IMR-90 (cell line): Measurements from ENCODE around the gene BCKDK. TPM values are rescaled to one million over a fixed set of nuclear protein-coding genes. Genes with fewer than 3 reads are reported as not detected.

Experiments
- ATAC-seq: fragments of 200-7000 bp; cut with Tn5 transposase; 2 replicates; pipeline ENCODE4 v1.9.1; 2020; ENCODE audit warnings: low read depth, mild to moderate bottlenecking, moderate library complexity
- BruUV-seq: library from RNA; stranded (reverse); fragments of 400-500 nt; replicated peaks from 2 replicates; lab custom pipeline; 2021; lab: Mats Ljungman, UMichigan
- CTCF ChIA-PET: fragments of 300-600 bp; formaldehyde crosslinking; extraction: SDS; loops from one replicate; lab custom pipeline; 2021; ENCODE audit warnings: antibody characterized with exemption; lab: Yijun Ruan, JAX
- POLR2A ChIA-PET: fragments of 300-600 bp; sonication (Branson Sonifier 250); formaldehyde crosslinking; loops from one replicate; lab custom pipeline; 2022; ENCODE audit warnings: antibody characterized with exemption; ENCODE audit not compliant: unreplicated experiment; lab: Charles Lee
- DNase-seq: peaks from one replicate; pipeline ENCODE4 v3.0.0; 2013
- H2AFZ ChIP-seq: replicated peaks from 2 replicates; pipeline ENCODE3; 2013; ENCODE audit warnings: low read length, mild to moderate bottlenecking; ENCODE audit not compliant: poor library complexity
- H2AK5ac ChIP-seq: 2 replicates; pipeline ENCODE4 v1.6.1; 2013; ENCODE audit warnings: low read depth, low read length, inconsistent platforms
- H2AK9ac ChIP-seq: replicated peaks from 2 replicates; pipeline ENCODE3; 2013; ENCODE audit warnings: mild to moderate bottlenecking, low read depth, low read length, moderate library complexity; ENCODE audit not compliant: poor library complexity
- H2BK120ac ChIP-seq: 2 replicates; pipeline ENCODE4 v1.6.1; 2013; ENCODE audit warnings: low read depth, low read length, inconsistent platforms
- H2BK15ac ChIP-seq: 3 replicates; pipeline ENCODE4 v1.6.1; 2013; ENCODE audit warnings: low read depth, low read length, inconsistent platforms
- H2BK20ac ChIP-seq: 2 replicates; pipeline ENCODE4 v1.6.1; 2013; ENCODE audit warnings: low read depth, mild to moderate bottlenecking, inconsistent platforms, low read length, moderate library complexity
- H2BK5ac ChIP-seq: 2 replicates; pipeline ENCODE4 v1.6.1; 2013; ENCODE audit warnings: mild to moderate bottlenecking, low read depth, low read length, inconsistent platforms; ENCODE audit not compliant: poor library complexity, severe bottlenecking
- H3K14ac ChIP-seq: replicated peaks from 2 replicates; pipeline ENCODE4 v1.6.1; 2013; ENCODE audit warnings: low read depth, low read length, inconsistent platforms
- H3K18ac ChIP-seq: 2 replicates; pipeline ENCODE4 v1.6.1; 2013; ENCODE audit warnings: low read depth, low read length, control low read depth
- H3K23ac ChIP-seq: 2 replicates; pipeline ENCODE4 v1.6.1; 2013; ENCODE audit warnings: low read depth, low read length, inconsistent platforms
- H3K27ac ChIP-seq: 2 replicates; pipeline ENCODE4 v1.5.1; 2013; ENCODE audit warnings: mild to moderate bottlenecking, control low read depth, low read length; ENCODE audit not compliant: insufficient read depth
- H3K27me3 ChIP-seq: 2 replicates; pipeline ENCODE4 v1.6.1; 2013; ENCODE audit warnings: low read length; ENCODE audit not compliant: control insufficient read depth, insufficient read depth
- H3K36me3 ChIP-seq: 2 replicates; pipeline ENCODE4 v1.6.1; 2013; ENCODE audit warnings: low read length, mixed read lengths; ENCODE audit not compliant: control insufficient read depth, insufficient read depth
- H3K4ac ChIP-seq: 2 replicates; pipeline ENCODE4 v1.6.1; 2013; ENCODE audit warnings: low read depth, low read length, inconsistent platforms
- H3K4me1 ChIP-seq: 2 replicates; pipeline ENCODE4 v1.6.1; 2013; ENCODE audit warnings: low read length, mixed read lengths; ENCODE audit not compliant: control insufficient read depth, insufficient read depth
- H3K4me2 ChIP-seq: 2 replicates; pipeline ENCODE4 v1.6.1; 2013; ENCODE audit warnings: low read depth, mild to moderate bottlenecking, control low read depth, low read length, moderate library complexity
- H3K4me3 ChIP-seq: 2 replicates; pipeline ENCODE4 v1.5.1; 2013; ENCODE audit warnings: low read depth, mild to moderate bottlenecking, control low read depth, low read length, moderate library complexity; ENCODE audit not compliant: insufficient read depth
- H3K56ac ChIP-seq: 2 replicates; pipeline ENCODE4 v1.6.1; 2013; ENCODE audit warnings: low read length, inconsistent platforms; ENCODE audit not compliant: insufficient read depth; ENCODE audit errors: extremely low read depth
- H3K79me1 ChIP-seq, 2 experiments: 2 replicates each; pipeline ENCODE4 v1.6.1; 2013; ENCODE audit warnings: low read length in 2 of 2, inconsistent platforms in 1 of 2, low read depth in 1 of 2
- H3K9ac ChIP-seq: 2 replicates; pipeline ENCODE4 v1.6.1; 2013; ENCODE audit warnings: low read depth, low read length, control low read depth
- H3K9me1 ChIP-seq: 2 replicates; pipeline ENCODE4 v1.6.1; 2013; ENCODE audit warnings: low read length, inconsistent platforms; ENCODE audit not compliant: insufficient read depth
- H3K9me3 ChIP-seq: 2 replicates; pipeline ENCODE4 v1.6.1; 2013; ENCODE audit warnings: low read length; ENCODE audit not compliant: control insufficient read depth, insufficient read depth
- H4K20me1 ChIP-seq: 2 replicates; pipeline ENCODE4 v1.6.1; 2013; ENCODE audit warnings: low read length, inconsistent platforms; ENCODE audit not compliant: insufficient read depth
- H4K5ac ChIP-seq: 2 replicates; pipeline ENCODE4 v1.6.1; 2013; ENCODE audit warnings: mild to moderate bottlenecking, low read depth, low read length, control low read depth
- H4K8ac ChIP-seq, 2 experiments: 2 replicates each; pipeline ENCODE4 v1.6.1; 2013; ENCODE audit warnings: low read depth in 2 of 2, low read length in 2 of 2, control low read depth in 1 of 2, inconsistent platforms in 1 of 2
- H4K91ac ChIP-seq: 2 replicates; pipeline ENCODE4 v1.6.1; 2013; ENCODE audit warnings: low read depth, low read length, inconsistent platforms; ENCODE audit not compliant: insufficient read depth
- FOS ChIP-seq: fragments of 150-350 bp; IDR thresholded peaks from 2 replicates; pipeline ENCODE4 v1.6.1; 2016; ENCODE audit warnings: low read depth, low read length
- WGBS, 2 experiments: methylation state at CpG; one replicate each; pipeline versions ENCODE4 v1.1.5 to v1.1.7; 2013; ENCODE audit warnings: missing lambda C conversion rate in 2 of 2; ENCODE audit not compliant: insufficient read length in 1 of 2; ENCODE audit errors: extremely low coverage in 2 of 2; 5-methylcytosine and 5-hydroxymethylcytosine counted together
- dilution Hi-C: fragments of 300-500 bp; cut with HindIII; formaldehyde crosslinking; loops from one replicate; pipeline ENCODE4 v1.14.3; 2018; ENCODE audit warnings: low sequenced_read_pairs; ENCODE audit not compliant: unreplicated experiment
- in situ Hi-C: fragments of 300-500 bp; cut with MboI; formaldehyde crosslinking; loops from 3 replicates; pipeline ENCODE4 v1.14.3; 2019; ENCODE audit warnings: low sequenced_read_pairs, inconsistent platforms, mixed read lengths
- intact Hi-C: fragments of 100-400 bp; cut with micrococcal nuclease; formaldehyde crosslinking; loops from 2 replicates; pipeline ENCODE4 v1.10.0; 2022
- polyA plus RNA-seq, 3 experiments: library from polyadenylated mRNA; depleted of rRNA; stranded (reverse); fragments of >200 nt; gene quantifications; 2 replicates each; pipeline ENCODE4 v1.2.3, GENCODE V29; 2012; ENCODE audit warnings: low replicate concordance in 1 of 3
- total RNA-seq: library from RNA; depleted of rRNA; stranded (reverse); fragments of >200 nt; gene quantifications from 2 replicates; pipeline ENCODE4 v1.2.3, GENCODE V29; 2012

BCKDK gene
- total and polyA plus RNA-seq, 2 of the 4 experiments (the other 2 are of a cell fraction), result 26.0 to 79.3 TPM

- no peak overlapping the region for H3K4ac ChIP-seq
- POLR2A ChIA-PET, result interaction anchor here (0.6 kb wide), 1 partner anchor 274 kb away, joined by 9 read pairs; no protein-coding TSS in a partner anchor
- ATAC-seq (no peak), DNase-seq (no peak)
- H3K9me1 ChIP-seq, result peaks cover 3% of the 10 kb centered on the region; the same call in 1 of the 2 replicates
- no peak overlapping the region for H3K56ac ChIP-seq
- no peaks in the 10 kb centered on the region for H3K27me3 ChIP-seq
- in situ Hi-C loops (loop anchor here (10.0 kb wide), 1 partner anchor 96 kb away; the partner anchor contains the start of gene HSD3B7), dilution Hi-C loops (no loop called here), intact Hi-C loops (no loop called here)
- 89% methylated on average over 3 of the region's 13 CpGs; no CpG with 5 or more reads in 1 of the 2 experiments for WGBS, 2 experiments
- H3K18ac ChIP-seq, result no peak overlapping the region
- no peaks in the 10 kb centered on the region for H3K4me1 ChIP-seq
- H3K79me1 ChIP-seq, result peaks cover 14 to 62% of the 10 kb centered on the region in 2 experiments
- no peak overlapping the region for H2BK15ac ChIP-seq
- H2AK5ac ChIP-seq, result no peak overlapping the region
- no peak overlapping the region for H4K5ac ChIP-seq
- TF ChIP-seq FOS, result no peak
- H2AK9ac ChIP-seq, result no peak overlapping the region
- H3K36me3 ChIP-seq, result peaks cover 84% of the 10 kb centered on the region
- H4K20me1 ChIP-seq, result peaks cover 21% of the 10 kb centered on the region
- no peak overlapping the region for H3K14ac ChIP-seq
- H2BK5ac ChIP-seq, result no peak overlapping the region
- H3K4me3 ChIP-seq, result no peak overlapping the region
- H2AFZ ChIP-seq, result no peak overlapping the region
- H4K91ac ChIP-seq, result no peak overlapping the region
- H3K9me3 ChIP-seq, result no peaks in the 10 kb centered on the region
- no TSS peak for BruUV-seq
- H3K23ac ChIP-seq, result no peak overlapping the region
- CTCF ChIA-PET, result no interaction called here
- H3K27ac ChIP-seq, result no peak overlapping the region
- no peak overlapping the region for H3K9ac ChIP-seq
- no peak overlapping the region for H2BK20ac ChIP-seq
- H2BK120ac ChIP-seq, result no peak overlapping the region
- H4K8ac ChIP-seq, result no peak overlapping the region
- no peak overlapping the region for H3K4me2 ChIP-seq
Measured at GRCh38 chr16:31080756-31081419, 27.3 kb upstream of the BCKDK start.
